ENCODE data around the gene C1orf50.

DNA sequence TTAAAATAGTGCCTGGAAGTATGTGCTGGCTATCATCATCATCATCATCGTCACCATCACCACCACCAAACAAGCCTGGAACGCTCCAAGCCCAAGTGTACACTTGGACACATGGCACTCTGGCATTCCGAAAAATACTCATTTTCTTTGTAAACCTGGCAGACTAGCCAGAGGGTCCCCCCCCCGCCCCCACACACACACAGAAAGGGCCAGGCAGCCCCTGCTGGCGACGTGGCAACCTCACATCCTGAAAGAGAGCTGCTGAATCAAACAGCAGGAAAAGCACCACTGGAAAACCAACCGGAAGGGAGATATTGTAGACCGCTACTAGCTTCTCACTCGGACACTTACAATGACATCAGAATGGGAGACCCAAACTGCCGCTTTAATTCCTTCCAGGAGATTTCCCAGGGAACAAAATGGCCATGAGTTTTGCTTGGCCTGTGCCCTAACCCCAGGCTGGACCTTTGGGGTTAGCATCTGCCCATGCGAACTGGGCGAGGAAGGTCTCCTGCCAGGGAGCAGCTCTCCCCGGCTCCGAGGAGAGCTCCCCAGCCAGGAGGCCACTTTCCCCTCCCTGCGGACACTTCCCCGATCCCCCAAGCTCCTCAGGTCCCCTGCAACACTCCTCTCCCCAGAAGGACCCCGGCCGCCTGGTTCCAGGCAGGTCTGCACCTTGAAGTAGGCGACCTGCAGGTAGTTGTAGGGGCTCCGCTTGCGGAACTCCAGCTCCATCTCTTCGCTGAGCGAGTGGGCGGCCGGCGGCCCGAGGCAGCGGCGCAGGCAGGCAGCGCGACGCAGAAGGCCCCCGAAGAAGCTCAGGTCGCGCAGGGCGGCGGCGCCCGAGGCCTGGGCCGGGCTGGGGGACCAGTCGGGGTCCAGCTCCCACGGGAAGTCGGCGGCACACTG lies 963 bp upstream of the C1orf50 start:
- TF ChIP-seq SNAI2 (CRISPR knock-in tag; IDR thresholded peaks at IDR 0.05) (no peak), ISL1 (CRISPR knock-in tag; IDR thresholded peaks at IDR 0.05) (no peak), ZNF565 (CRISPR knock-in tag; conservative IDR thresholded peaks at IDR 0.05; ENCODE audit: low read depth) (no peak), RARB (CRISPR knock-in tag; IDR thresholded peaks at IDR 0.05) (no peak)
